NCI-H345 treated with DMSO at 0.1 percent for 48 hours (cell line): ENCODE measurements around the gene CEP112.
"Not testable (repeated sequence)": the region's sequence is repeated elsewhere in the genome, so short reads cannot be mapped to it uniquely, and the experiment has no call there.

Experiments used
- DNase-seq: peaks from one replicate; lab custom pipeline; 2025; ENCODE audit not compliant: unreplicated experiment; lab: John Stamatoyannopoulos, UW

The CEP112 gene

GRCh38 chr17:65698381-65699061 is 493.4 kb downstream of the CEP112 start:
- no peak for DNase-seq

- no peak for DNase-seq
These were observed 494.3 kb downstream of the CEP112 start for GRCh38 chr17:65697661-65698060.

- no peak for DNase-seq
These were observed 495.1 kb downstream of the CEP112 start for GRCh38 chr17:65696739-65697394.

GRCh38 chr17:65694601-65695000 is 497.3 kb downstream of the CEP112 start:
- no peak for DNase-seq

- no peak for DNase-seq
These were observed 501.2 kb downstream of the CEP112 start for GRCh38 chr17:65690626-65691310.

GRCh38 chr17:65688307-65688706 is 503.6 kb downstream of the CEP112 start:
- no peak for DNase-seq

- no peak for DNase-seq
These were observed 506.8 kb downstream of the CEP112 start for GRCh38 chr17:65685110-65685509.

GRCh38 chr17:65684631-65685030 is 507.3 kb downstream of the CEP112 start:
- no peak for DNase-seq

- DNase-seq = no peak
These were observed 508.5 kb downstream of the CEP112 start for GRCh38 chr17:65683428-65683827.

GRCh38 chr17:65681763-65682162 is 510.2 kb downstream of the CEP112 start:
- DNase-seq = not testable (repeated sequence)

GRCh38 chr17:65679165-65679845 is 512.6 kb downstream of the CEP112 start:
- no peak for DNase-seq

- no peak for DNase-seq
These were observed 513.4 kb downstream of the CEP112 start for GRCh38 chr17:65678546-65678945.

- no peak for DNase-seq
These were observed 514.0 kb downstream of the CEP112 start for GRCh38 chr17:65677932-65678331.

GRCh38 chr17:65674246-65675045 is 517.5 kb downstream of the CEP112 start:
- DNase-seq = no peak

- no peak for DNase-seq
These were observed 521.1 kb downstream of the CEP112 start for GRCh38 chr17:65670667-65671371.

GRCh38 chr17:65668211-65668610 is 523.7 kb downstream of the CEP112 start:
- no peak for DNase-seq

GRCh38 chr17:65667656-65668055 is 524.3 kb downstream of the CEP112 start:
- no peak for DNase-seq

- DNase-seq = no peak
These were observed 525.0 kb downstream of the CEP112 start for GRCh38 chr17:65666876-65667321.

GRCh38 chr17:65665966-65666365 is 526.0 kb downstream of the CEP112 start:
- no peak for DNase-seq

- DNase-seq = no peak
These were observed 527.2 kb downstream of the CEP112 start for GRCh38 chr17:65664696-65665095.
